Measurements from ENCODE around the gene CT47A1.
"Not testable (repeated sequence)": the region's sequence is repeated elsewhere in the genome, so short reads cannot be mapped to it uniquely, and the experiment has no call there.

Gene CT47A1

DNA sequence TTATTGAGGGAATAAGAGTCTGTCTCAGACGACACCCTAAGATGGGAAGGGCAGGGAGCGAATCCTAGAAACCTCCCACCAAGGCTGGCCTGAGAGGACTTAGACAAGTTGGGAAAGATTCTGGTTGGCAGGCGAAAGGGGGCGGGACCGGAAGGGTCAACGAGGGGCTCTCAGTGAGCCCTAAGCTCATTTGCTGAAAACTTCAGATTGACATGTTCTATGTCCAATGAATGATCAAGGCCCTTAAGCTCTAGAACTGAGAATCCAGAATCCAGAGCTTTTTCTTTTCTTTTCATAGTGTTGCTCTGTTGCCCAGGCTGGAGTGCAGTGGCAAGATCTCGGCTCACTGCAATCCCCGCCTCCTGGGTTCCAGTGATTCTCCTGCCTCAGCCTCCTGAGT is at the start of gene CT47A1:
Gene CT47A1 (minus strand): TSS at position 101 of the 400 bp plus-strand sequence. CDS start 231 bp downstream, outside the sequence.
- not testable (repeated sequence) for ATAC-seq (replicated peaks); H3K27me3 Mint-ChIP-seq; H3K36me3 Mint-ChIP-seq; H3K4me1 Mint-ChIP-seq; H3K27ac Mint-ChIP-seq; DNase-seq; H3K9me3 Mint-ChIP-seq; H3K4me3 Mint-ChIP-seq

DNA sequence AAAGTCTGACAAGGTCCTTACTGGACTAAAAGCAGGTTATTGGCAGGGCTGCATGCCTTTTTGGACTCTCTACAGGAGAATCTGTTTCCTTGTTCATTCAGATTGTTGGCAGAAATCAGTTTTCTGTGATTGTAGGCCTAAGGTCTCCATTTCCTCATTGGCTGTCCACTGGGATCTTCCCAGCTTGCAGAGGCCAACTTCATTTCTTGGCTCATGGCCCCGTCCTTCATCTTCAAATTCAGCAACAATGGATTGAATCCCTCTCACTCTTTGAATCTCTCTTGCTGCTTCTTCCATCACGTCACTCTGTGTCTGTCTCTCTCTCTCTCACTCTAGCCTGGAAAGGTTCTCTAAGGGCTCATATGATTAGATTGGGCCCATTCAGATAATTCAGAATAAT is 47.0 kb upstream of the CT47A1 start:
- Mint-ChIP-seq H3K4me3 (no peak overlapping the region), H3K36me3 (no peaks in the 10 kb centered on the region), H3K27me3 (peaks cover 0 to 4% of the 10 kb centered on the region in 2 donors), H3K27ac (no peak overlapping the region), H3K4me1 (no peaks in the 10 kb centered on the region), H3K9me3 (no peaks in the 10 kb centered on the region)
- ATAC-seq (replicated peaks) (no peak), DNase-seq (no peak)

- Mint-ChIP-seq H3K9me3 (no peaks in the 10 kb centered on the region), H3K27me3 (peaks cover 0 to 4% of the 10 kb centered on the region in 2 donors), H3K36me3 (no peaks in the 10 kb centered on the region), H3K4me3 (no peak overlapping the region), H3K4me1 (no peaks in the 10 kb centered on the region), H3K27ac (no peak overlapping the region)
- ATAC-seq (replicated peaks): no peak
- no peak for DNase-seq
These were observed 44.5 kb upstream of the CT47A1 start for GRCh38 chrX:121030083-121030482.

GRCh38 chrX:121028419-121028818 is 42.9 kb upstream of the CT47A1 start:
- H3K9me3 Mint-ChIP-seq: no peaks in the 10 kb centered on the region
- no peak overlapping the region for H3K27ac Mint-ChIP-seq
- peaks cover 0 to 4% of the 10 kb centered on the region in 2 donors for H3K27me3 Mint-ChIP-seq
- no peaks in the 10 kb centered on the region for H3K36me3 Mint-ChIP-seq
- no peak overlapping the region for H3K4me3 Mint-ChIP-seq
- DNase-seq (no peak), ATAC-seq (replicated peaks) (no peak)
- no peaks in the 10 kb centered on the region for H3K4me1 Mint-ChIP-seq

DNA sequence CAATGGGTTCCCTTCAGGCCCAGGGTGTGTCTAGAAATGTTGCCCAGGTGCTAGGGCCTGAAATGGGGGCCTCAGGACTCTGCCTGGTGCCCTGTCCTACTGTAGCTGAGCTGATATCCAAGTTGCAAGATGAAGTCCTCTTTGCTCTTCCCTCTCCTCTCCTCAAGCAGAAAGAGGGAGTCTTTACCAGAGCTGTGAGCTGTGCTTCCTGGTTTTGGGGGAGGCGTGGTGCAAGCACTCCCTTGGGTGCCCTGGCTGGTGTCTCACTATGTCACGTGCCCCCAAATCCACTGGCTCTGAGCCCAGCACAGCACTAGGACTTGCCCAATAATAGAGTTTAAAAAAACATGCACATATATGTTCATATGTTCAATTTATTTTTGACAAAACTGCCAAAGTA is 29.3 kb upstream of the CT47A1 start:
- no peak overlapping the region for H3K27ac Mint-ChIP-seq

GRCh38 chrX:121013897-121014455 is 28.4 kb upstream of the CT47A1 start:
- no peak for ATAC-seq (replicated peaks)
- Mint-ChIP-seq H3K27ac (no peak overlapping the region), H3K36me3 (no peaks in the 10 kb centered on the region), H3K27me3 (peaks cover 5 to 7% of the 10 kb centered on the region in 2 donors), H3K4me3 (no peak overlapping the region), H3K9me3 (peaks cover 0 to 5% of the 10 kb centered on the region in 2 donors), H3K4me1 (no peaks in the 10 kb centered on the region)
- DNase-seq: no peak

More for the DNA sequence above, 29.3 kb upstream of the CT47A1 start:
- no peak overlapping the region for H3K4me3 Mint-ChIP-seq
- no peak for ATAC-seq (replicated peaks)
- H3K27me3 Mint-ChIP-seq: peaks cover 5 to 7% of the 10 kb centered on the region in 2 donors
- H3K36me3 Mint-ChIP-seq: no peaks in the 10 kb centered on the region
- peaks cover 0 to 5% of the 10 kb centered on the region in 2 donors for H3K9me3 Mint-ChIP-seq
- no peaks in the 10 kb centered on the region for H3K4me1 Mint-ChIP-seq
- DNase-seq: no peak

DNA sequence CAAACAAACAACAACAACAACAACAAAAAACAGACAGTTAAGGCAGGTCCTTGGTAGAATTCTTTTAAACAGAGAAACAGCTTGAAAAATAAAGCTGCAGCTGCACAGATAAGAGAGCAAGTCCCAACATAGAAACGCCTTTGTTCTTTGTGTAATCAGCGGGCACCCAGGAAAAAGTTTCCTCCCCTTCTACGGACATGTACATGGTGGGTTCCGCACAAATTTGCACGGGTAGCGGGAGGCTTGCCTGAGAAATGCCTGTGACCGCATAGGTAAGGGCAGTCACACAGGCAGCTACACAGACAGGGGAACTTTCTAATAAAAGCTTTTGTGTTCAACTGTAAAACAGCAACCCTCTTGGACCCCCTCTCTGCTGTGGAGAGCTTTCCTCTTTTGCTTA is 25.7 kb upstream of the CT47A1 start:
- ATAC-seq (replicated peaks) (no peak), DNase-seq (no peak)
- Mint-ChIP-seq H3K4me1 (no peaks in the 10 kb centered on the region), H3K9me3 (peaks cover under 1 to 5% of the 10 kb centered on the region in 2 donors), H3K4me3 (no peak overlapping the region), H3K27ac (no peak overlapping the region), H3K27me3 (peaks cover 9 to 13% of the 10 kb centered on the region in 2 donors), H3K36me3 (no peaks in the 10 kb centered on the region)

DNA sequence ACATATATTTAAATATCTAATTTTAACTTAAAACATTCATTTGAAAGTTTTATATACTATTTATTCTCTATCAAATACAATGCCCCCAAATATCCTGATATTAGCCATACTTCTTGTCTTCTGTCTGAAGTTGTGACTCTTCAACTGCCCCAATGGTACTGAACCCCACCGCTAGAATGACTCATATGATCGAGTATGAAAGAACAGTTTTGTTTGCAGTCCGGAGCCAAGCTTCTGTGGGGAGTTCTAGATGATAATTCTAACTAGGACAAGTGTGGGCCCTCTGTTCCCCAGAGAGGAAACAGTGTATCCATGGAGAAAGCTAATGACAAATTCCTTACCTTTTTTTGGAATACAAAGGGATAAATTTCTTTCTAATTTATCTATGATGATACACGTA is 24.7 kb upstream of the CT47A1 start:
- Mint-ChIP-seq H3K9me3 (peaks cover 4 to 5% of the 10 kb centered on the region in 2 donors), H3K27ac (no peak overlapping the region), H3K27me3 (peaks cover 9 to 13% of the 10 kb centered on the region in 2 donors), H3K4me3 (no peak overlapping the region), H3K36me3 (no peaks in the 10 kb centered on the region), H3K4me1 (no peaks in the 10 kb centered on the region)
- ATAC-seq (replicated peaks): no peak
- no peak for DNase-seq

DNA sequence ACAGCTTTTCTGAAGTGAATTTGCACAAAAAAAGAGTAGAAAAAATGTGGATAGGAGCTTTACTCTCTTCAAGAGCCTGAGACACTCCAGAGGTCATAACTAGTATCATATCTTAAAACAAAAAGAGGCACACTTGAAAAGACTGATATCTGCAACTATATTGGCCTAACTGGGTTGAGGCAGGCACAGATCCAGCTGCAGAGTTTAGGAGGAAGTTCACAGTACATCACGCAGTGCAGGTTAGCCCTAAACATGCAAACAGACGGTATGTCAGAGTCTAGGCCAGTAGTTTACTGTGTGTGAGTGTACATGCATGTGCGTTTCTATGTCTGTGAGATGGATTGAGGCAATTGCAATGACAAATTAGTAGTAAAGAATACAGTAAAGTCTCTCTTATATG is 24.2 kb upstream of the CT47A1 start:
- Mint-ChIP-seq H3K36me3 (no peaks in the 10 kb centered on the region), H3K27me3 (peaks cover 9 to 12% of the 10 kb centered on the region in 2 donors), H3K4me1 (no peaks in the 10 kb centered on the region), H3K9me3 (peaks cover 3 to 4% of the 10 kb centered on the region in 2 donors), H3K4me3 (no peak overlapping the region), H3K27ac (no peak overlapping the region)
- no peak for DNase-seq
- no peak for ATAC-seq (replicated peaks)

- Mint-ChIP-seq H3K27me3 (peaks cover 5 to 9% of the 10 kb centered on the region in 2 donors), H3K4me1 (no peaks in the 10 kb centered on the region), H3K4me3 (no peak overlapping the region), H3K27ac (no peak overlapping the region), H3K9me3 (peaks cover 0 to 4% of the 10 kb centered on the region in 2 donors), H3K36me3 (no peaks in the 10 kb centered on the region)
- DNase-seq (no peak), ATAC-seq (replicated peaks) (no peak)
These were observed 23.4 kb upstream of the CT47A1 start for GRCh38 chrX:121008920-121009319.

GRCh38 chrX:121000589-121000988 is 15.0 kb upstream of the CT47A1 start:
- Mint-ChIP-seq H3K36me3 (no peaks in the 10 kb centered on the region), H3K4me3 (no peak overlapping the region), H3K27me3 (no peaks in the 10 kb centered on the region), H3K4me1 (peaks cover 0 to 18% of the 10 kb centered on the region in 2 donors), H3K27ac (no peak overlapping the region), H3K9me3 (no peaks in the 10 kb centered on the region)
- ATAC-seq (replicated peaks): no peak
- no peak for DNase-seq

DNA sequence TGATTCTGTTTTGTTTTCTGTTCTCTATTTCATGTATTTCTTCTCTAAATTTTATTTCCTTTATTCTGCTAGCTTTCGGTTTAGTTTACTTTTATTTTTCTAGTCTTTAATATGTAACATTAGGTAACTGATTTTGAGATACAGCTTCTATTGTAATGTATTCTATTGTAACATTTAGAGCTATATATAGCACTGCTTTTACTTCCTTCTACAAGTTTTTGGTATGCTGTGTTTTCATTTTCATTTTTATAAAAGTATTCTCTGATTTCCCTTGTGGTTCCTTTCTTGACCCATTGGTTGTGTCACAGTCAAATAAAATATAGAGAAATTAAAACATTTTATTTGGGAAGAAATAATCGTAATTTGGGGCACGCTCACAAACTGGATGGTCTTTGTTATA is 13.9 kb upstream of the CT47A1 start:
- peaks cover 0 to 3% of the 10 kb centered on the region in 2 donors for H3K9me3 Mint-ChIP-seq
- no peaks in the 10 kb centered on the region for H3K27me3 Mint-ChIP-seq
- H3K4me1 Mint-ChIP-seq: peaks cover 0 to 18% of the 10 kb centered on the region in 2 donors
- DNase-seq (no peak), ATAC-seq (replicated peaks) (no peak)
- H3K27ac Mint-ChIP-seq: no peak overlapping the region
- H3K36me3 Mint-ChIP-seq: no peaks in the 10 kb centered on the region
- peak overlapping the region in 1 of 2 donors; percentile 15 for H3K4me3 Mint-ChIP-seq

GRCh38 chrX:120956500-120956899 is 29.1 kb downstream of the CT47A1 start, which contains the start of gene CT47A7:
Gene CT47A7 (minus strand): TSS chrX:120956600. CDS start chrX:120956345, 255 bp downstream.
- H3K4me3 Mint-ChIP-seq; H3K27ac Mint-ChIP-seq; H3K36me3 Mint-ChIP-seq; ATAC-seq (replicated peaks); H3K4me1 Mint-ChIP-seq; H3K9me3 Mint-ChIP-seq; H3K27me3 Mint-ChIP-seq; DNase-seq: not testable (repeated sequence)

Data from stimulated activated naive B cell treated with anti-CD40 and anti-IgM and Interleukin-4, amounts not matched to agents 10 μg/mL and 1 μg/mL and 100 μg/mL, for 72 hours (primary cell).